Frontal cortex (tissue), 4 donors: ENCODE measurements around the gene SNX6. TPM values are rescaled to one million over a fixed set of nuclear protein-coding genes. Genes with fewer than 3 reads are reported as not detected.
A peak's percentile ranks its signal among the peaks of the same experiment; 100 is the strongest.
"Not testable (repeated sequence)": the region's sequence is repeated elsewhere in the genome, so short reads cannot be mapped to it uniquely, and the experiment has no call there.

Experiments
- DNase-seq, 2 donors: peaks; one replicate each; pipeline ENCODE4 v3.0.0; 2012; ENCODE audit warnings: low spot score in 2 of 2
- FAIRE-seq: peaks from 2 replicates; lab custom pipeline; 2012; peaks lifted over from hg19 to GRCh38; lab: Jason Lieb, UNC
- total RNA-seq: library from RNA; depleted of rRNA; stranded (reverse); fragments of >200 nt; gene quantifications from one replicate; pipeline ENCODE4 v1.2.3, GENCODE V29; 2014
- donor health status: control.
- donor health status: control.
- donor health status: control.

The SNX6 gene
- 104 TPM for total RNA-seq

- DNase-seq (peak; percentile 97 to 99), FAIRE-seq (no peak)
Measured at GRCh38 chr14:34629657-34630529, at the start of gene SNX6. SNX6 (minus strand) TSS chr14:34630148; CDS start chr14:34630116, 32 bp downstream.

- DNase-seq, result no peak
- no peak for FAIRE-seq
Measured at GRCh38 chr14:34678735-34679134, 48.8 kb upstream of the SNX6 start.

- DNase-seq (no peak), FAIRE-seq (no peak)
Measured at GRCh38 chr14:34678306-34678705, 48.4 kb upstream of the SNX6 start.

DNA sequence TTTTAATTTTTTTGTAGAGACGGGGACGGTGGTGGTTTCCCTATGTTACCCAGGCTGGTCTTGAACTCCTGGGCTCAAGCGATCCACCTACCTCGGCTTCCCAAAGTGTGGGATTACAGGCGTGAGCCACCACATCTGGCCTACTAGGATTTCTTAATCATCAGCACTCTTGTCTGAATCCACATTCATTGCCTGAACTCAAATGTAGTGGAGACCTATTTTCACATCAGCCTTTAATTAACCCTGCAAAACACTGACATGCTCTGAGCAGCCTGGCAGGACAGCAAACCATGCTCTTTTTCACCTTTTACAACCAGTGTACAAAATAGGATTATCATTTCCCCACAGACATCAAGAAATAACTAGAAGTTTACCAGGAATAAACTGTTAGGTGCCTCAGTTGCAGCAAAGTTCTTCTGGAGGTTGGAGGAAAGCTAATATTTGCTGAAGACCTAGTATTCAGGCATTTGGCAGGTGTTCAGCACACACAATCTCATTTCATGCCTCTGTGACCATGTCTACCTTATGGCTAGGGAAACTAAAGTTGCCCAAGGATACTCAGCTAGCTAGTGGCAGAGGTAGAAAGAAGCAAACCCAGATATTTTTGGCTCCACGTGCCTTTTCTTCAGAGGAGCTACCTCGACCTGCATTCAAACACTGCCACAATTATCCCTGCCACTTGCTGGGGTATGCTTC lies 46.7 kb upstream of the SNX6 start:
- DNase-seq (no peak), FAIRE-seq (no peak)

GRCh38 chr14:34673702-34674101 lies 43.8 kb upstream of the SNX6 start:
- FAIRE-seq, result no peak
- DNase-seq, result no peak

GRCh38 chr14:34671716-34672115 lies 41.8 kb upstream of the SNX6 start:
- FAIRE-seq, result no peak
- DNase-seq, result no peak

GRCh38 chr14:34668111-34668510 lies 38.2 kb upstream of the SNX6 start:
- FAIRE-seq, result no peak
- DNase-seq, result no peak

DNA sequence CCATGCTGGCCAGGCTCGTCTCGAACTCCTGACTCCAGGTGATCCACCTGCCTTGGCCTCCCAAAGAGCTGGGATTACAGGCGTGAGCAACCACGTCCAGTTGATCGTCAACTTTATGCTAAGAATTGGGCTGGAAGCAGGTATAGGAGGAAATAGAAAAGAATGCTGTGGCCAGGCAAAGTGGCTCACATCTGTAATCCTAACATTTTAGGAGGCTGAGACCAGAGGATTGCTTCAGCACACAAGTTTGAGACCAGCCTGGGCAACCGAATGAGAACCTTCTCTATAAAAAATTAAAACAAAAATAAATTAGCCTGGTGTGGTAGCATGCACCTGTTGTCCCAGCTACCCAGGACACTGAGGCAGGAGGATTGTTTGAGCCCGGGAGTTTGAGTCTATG lies 37.1 kb upstream of the SNX6 start:
- DNase-seq (no peak), FAIRE-seq (no peak)

DNA sequence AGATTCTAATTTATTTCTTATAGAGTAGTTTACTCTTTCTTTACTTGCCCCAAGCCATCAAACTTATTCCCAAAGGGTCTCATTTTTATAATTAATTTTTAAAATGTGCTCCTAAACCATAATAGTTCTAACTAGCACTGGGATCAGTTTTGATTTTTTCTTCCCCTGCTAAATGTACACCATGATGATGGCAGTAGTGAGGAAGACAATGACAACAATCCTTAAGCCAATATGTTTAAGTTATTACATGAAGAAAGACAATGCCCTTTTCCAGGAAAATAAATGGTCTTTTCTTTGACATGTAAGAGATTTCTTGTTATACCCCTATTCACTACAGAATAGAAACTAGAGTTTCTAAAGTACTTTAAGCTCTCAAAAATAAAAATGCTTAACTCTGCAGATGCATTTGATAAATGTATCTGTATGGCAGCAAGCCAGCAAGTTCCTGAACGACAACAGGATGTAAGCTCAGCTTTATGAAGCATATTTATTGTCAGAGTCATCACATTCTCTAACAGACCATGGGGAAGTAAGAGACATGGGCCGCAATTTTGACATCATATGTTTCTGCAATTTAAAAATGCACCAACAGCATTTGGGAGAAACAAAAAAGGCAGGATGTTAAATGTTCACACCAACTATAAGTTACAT lies 36.0 kb upstream of the SNX6 start:
- FAIRE-seq (no peak), DNase-seq (no peak)

- no peak for DNase-seq
- FAIRE-seq, result no peak
Measured at GRCh38 chr14:34662561-34663088, 32.7 kb upstream of the SNX6 start.

GRCh38 chr14:34660796-34661195 lies 30.8 kb upstream of the SNX6 start:
- FAIRE-seq (no peak), DNase-seq (no peak)

GRCh38 chr14:34655959-34656358 lies 26.0 kb upstream of the SNX6 start:
- FAIRE-seq (no peak), DNase-seq (no peak)

- DNase-seq, FAIRE-seq: not testable (repeated sequence)
Measured at GRCh38 chr14:34653073-34653472, 23.1 kb upstream of the SNX6 start.

DNA sequence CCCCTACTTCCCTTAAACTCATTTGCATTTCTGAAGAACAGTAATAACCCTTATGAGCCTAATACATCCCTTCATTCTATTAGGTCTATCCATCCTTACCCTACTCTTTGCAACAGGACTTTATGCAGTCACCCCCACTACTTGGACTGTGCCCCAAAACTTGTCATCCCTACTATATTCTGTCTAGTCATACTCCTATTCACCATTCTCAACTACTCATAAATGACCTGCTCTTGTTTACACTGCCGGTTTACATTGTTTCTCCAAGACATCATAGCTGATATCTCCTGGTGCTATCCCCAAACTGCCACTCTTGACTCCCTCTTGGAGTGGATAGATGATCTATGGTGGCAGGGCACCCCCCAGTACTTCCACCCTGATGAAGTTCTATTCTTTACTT lies 22.4 kb upstream of the SNX6 start:
- FAIRE-seq, DNase-seq: not testable (repeated sequence)

DNA sequence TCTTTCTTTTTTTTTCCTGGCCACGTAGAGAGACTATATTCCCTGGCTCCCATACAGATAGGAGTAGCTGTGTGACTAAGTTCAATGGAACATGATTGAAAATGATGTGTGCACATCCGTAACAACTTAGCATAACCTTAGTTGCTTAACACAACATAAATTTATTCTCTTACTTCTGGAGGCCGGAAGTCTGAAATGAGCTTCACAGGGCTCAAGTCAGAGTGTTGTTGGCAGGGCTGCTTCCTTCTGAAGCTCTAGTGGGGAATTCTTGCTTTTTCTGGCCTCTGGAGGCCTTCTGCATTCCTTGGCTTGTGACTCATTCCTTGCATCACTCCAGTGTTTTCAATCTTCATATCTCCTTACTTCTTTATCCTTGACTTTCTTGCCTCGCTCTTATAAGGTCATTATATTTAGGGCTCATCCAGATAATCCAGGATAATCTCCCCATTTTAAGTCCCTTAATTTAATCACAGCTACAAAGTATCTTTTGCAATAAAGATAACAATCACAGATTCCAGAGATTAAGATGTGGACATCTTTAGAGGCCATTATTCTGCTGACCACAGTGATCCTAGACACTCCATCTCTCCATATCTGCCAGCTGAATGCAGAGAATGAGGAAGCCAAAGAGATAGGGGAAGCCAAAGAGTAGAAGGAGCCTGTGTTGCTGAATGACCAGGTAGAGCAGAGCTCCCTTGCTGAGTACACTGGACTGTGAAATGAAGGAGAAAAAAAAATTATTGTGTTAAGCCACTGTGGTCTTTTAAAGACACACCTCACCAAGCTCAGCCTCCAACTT lies 21.0 kb upstream of the SNX6 start:
- FAIRE-seq (no peak), DNase-seq (no peak)

- FAIRE-seq, DNase-seq: not testable (repeated sequence)
Measured at GRCh38 chr14:34650006-34650405, 20.1 kb upstream of the SNX6 start.

DNA sequence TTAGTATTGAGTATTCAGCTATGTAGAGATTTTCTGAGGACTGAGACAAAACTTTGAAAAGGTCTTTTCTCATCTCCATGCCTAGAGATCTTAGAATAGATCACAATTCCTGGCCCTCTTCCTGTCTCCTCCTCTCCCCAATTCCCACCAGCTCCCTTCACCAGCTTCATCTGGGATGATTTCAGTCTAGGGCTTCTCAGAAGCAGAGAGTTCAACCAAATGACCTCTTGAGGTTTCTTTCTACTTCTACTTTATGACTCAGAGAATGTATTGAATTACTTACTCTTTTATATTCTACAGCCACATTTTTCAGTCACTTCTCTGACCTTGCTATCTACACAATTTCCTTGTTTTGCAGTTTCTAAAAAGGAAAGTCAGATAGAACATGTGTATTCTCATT lies 19.4 kb upstream of the SNX6 start:
- DNase-seq, result no peak

DNA sequence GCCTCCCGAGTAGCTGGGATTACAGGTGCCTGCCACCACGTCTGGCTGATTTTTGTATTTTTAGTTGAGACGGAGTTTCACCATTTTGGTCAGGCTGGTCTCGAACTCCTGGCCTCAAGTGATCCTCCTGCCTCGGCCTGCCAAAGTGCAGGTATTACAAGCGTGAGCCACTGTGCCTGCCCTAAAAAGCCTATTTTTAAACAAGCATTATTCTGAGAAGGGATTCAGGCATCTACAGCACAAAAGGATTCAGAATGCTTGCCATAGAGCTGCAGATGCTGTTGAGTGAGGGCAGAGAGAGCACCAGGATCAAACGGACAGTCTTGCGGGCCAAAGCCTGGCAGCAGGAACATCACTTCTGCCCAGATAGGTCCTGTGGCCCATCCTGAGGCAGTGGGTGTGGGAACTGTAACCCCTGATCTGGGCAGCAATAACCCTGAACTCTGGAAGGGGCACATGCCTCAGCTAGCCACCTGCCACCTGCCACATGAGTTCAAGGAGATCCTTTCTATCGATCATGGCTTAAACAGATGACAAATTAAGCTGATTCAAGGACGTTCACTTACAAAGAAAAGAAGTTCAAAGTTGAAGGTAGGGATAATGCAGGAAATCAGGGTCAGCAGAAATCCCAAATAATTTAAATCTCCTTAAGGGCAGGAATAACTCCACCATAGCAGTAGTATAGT lies 16.8 kb upstream of the SNX6 start:
- no peak for FAIRE-seq
- no peak for DNase-seq

More for the DNA sequence above, 19.4 kb upstream of the SNX6 start:
- FAIRE-seq, result no peak

- DNase-seq (no peak), FAIRE-seq (no peak)
Measured at GRCh38 chr14:34643361-34643760, 13.4 kb upstream of the SNX6 start.
